Natural killer cell (primary cell): ENCODE results near the gene CHST4. TPM values are rescaled to one million over a fixed set of nuclear protein-coding genes. Genes with fewer than 3 reads are reported as not detected.

Experiments used
- ATAC-seq, 3 donors: fragments of 150-1000 bp in 2 of 3; fragments of 200-7000 bp in 1 of 3; cut with Tn5 transposase; 1 replicate in 1 of 3; 2 replicates in 2 of 3; pipeline ENCODE4 v1.10.0; 2021; ENCODE audit warnings: mild to moderate bottlenecking in 2 of 3, moderate library complexity in 2 of 3
- DNase-seq, 2 donors: peaks; one replicate each; pipeline versions ENCODE4 v3.0.0 to v3.0.0-alpha.2; 2013 to 2021; ENCODE audit warnings: mixed read lengths in 1 of 2
- H3K27ac ChIP-seq: one replicate; pipeline ENCODE4 v1.5.1; 2013; ENCODE audit warnings: mild to moderate bottlenecking, low read length
- H3K27me3 ChIP-seq: one replicate; pipeline ENCODE4 v1.6.1; 2013; ENCODE audit warnings: low read length; ENCODE audit not compliant: control insufficient read depth, insufficient read depth
- H3K36me3 ChIP-seq: one replicate; pipeline ENCODE4 v1.6.1; 2013; ENCODE audit warnings: low read length; ENCODE audit not compliant: control insufficient read depth, insufficient read depth
- H3K4me1 ChIP-seq: one replicate; pipeline ENCODE4 v1.6.1; 2013; ENCODE audit warnings: low read length; ENCODE audit not compliant: control insufficient read depth, insufficient read depth
- H3K4me3 ChIP-seq: one replicate; pipeline ENCODE4 v1.5.1; 2013; ENCODE audit warnings: low read length
- H3K9me3 ChIP-seq: one replicate; pipeline ENCODE4 v1.6.1; 2013; ENCODE audit warnings: low read length; ENCODE audit not compliant: control insufficient read depth, insufficient read depth
- H3K27ac Mint-ChIP-seq, 2 donors: one replicate each; pipeline ENCODE4 v1.8.0; 2022; ENCODE audit warnings: mild to moderate bottlenecking in 2 of 2, mixed read lengths in 2 of 2, moderate library complexity in 1 of 2
- H3K27me3 Mint-ChIP-seq, 2 donors: one replicate each; pipeline ENCODE4 v1.8.0; 2022; ENCODE audit warnings: low read depth in 2 of 2, mixed read lengths in 2 of 2
- H3K36me3 Mint-ChIP-seq: one replicate; pipeline ENCODE4 v1.8.0; 2022; ENCODE audit warnings: mixed read lengths
- H3K4me1 Mint-ChIP-seq, 2 donors: one replicate each; pipeline ENCODE4 v1.8.0; 2022; ENCODE audit warnings: mixed read lengths in 2 of 2
- H3K4me3 Mint-ChIP-seq: one replicate; pipeline ENCODE4 v1.8.0; 2022; ENCODE audit warnings: mild to moderate bottlenecking, moderate library complexity, mixed read lengths
- H3K9me3 Mint-ChIP-seq, 2 donors: one replicate each; pipeline ENCODE4 v1.8.0; 2022; ENCODE audit warnings: mixed read lengths in 2 of 2
- CTCF ChIP-seq: fragments of 200-600 bp; IDR thresholded peaks from one replicate; pipeline ENCODE4 v1.8.0; 2022; ENCODE audit warnings: antibody characterized with exemption
- WGBS: methylation state at CpG from one replicate; pipeline ENCODE4 v1.1.7; 2013; ENCODE audit warnings: missing lambda C conversion rate; ENCODE audit not compliant: insufficient coverage; 5-methylcytosine and 5-hydroxymethylcytosine counted together
- intact Hi-C: fragments of 100-400 bp; cut with micrococcal nuclease; formaldehyde crosslinking; loops from one replicate; pipeline ENCODE4 v1.14.2; 2022
- total RNA-seq, 4 donors: library from RNA; stranded (reverse); fragments of 120-200 nt in 1 of 4; gene quantifications; one replicate each; pipeline versions ENCODE4 v1.2.3 to v1.2.4, GENCODE V29; 2013 to 2022

Gene CHST4
- total RNA-seq, 3 donors from 2014 or later (not counting 1 experiment from before 2014, with no cell fraction given), result not detected

GRCh38 chr16:71552698-71553503 is 26.7 kb downstream of the CHST4 start:
- Histone ChIP-seq H3K9me3 (no peaks in the 10 kb centered on the region), H3K36me3 (no peaks in the 10 kb centered on the region), H3K27me3 (no peaks in the 10 kb centered on the region), H3K27ac (no peak overlapping the region), H3K4me1 (no peaks in the 10 kb centered on the region), H3K4me3 (no peak overlapping the region)
- Mint-ChIP-seq H3K36me3 (no peaks in the 10 kb centered on the region), H3K4me3 (no peak overlapping the region), H3K27ac (no peak overlapping the region), H3K27me3 (peaks cover 0 to 25% of the 10 kb centered on the region in 2 donors), H3K4me1 (no peaks in the 10 kb centered on the region), H3K9me3 (no peaks in the 10 kb centered on the region)
- no peak for TF ChIP-seq CTCF
- ATAC-seq (no peak), DNase-seq (no peak)
- 49% methylated on average over 6 of the region's 6 CpGs for WGBS
- intact Hi-C loops, result no loop called here

GRCh38 chr16:71555230-71555891 is 29.1 kb downstream of the CHST4 start:
- Mint-ChIP-seq H3K27me3 (peaks cover 13 to 25% of the 10 kb centered on the region in 2 donors), H3K4me3 (no peak overlapping the region), H3K4me1 (no peaks in the 10 kb centered on the region), H3K36me3 (no peaks in the 10 kb centered on the region), H3K9me3 (no peaks in the 10 kb centered on the region), H3K27ac (no peak overlapping the region)
- intact Hi-C loops, result no loop called here
- Histone ChIP-seq H3K27ac (no peak overlapping the region), H3K4me3 (no peak overlapping the region), H3K36me3 (no peaks in the 10 kb centered on the region), H3K27me3 (no peaks in the 10 kb centered on the region), H3K9me3 (no peaks in the 10 kb centered on the region), H3K4me1 (no peaks in the 10 kb centered on the region)
- WGBS, result 80% methylated on average over 1 of the region's 1 CpG
- DNase-seq (no peak), ATAC-seq (no peak)
- no peak for TF ChIP-seq CTCF

GRCh38 chr16:71557299-71557698 is 31.1 kb downstream of the CHST4 start:
- Mint-ChIP-seq H3K27me3 (peaks cover 24% of the 10 kb centered on the region in 2 donors), H3K36me3 (peaks cover 6% of the 10 kb centered on the region), H3K9me3 (peaks cover 0 to 2% of the 10 kb centered on the region in 2 donors), H3K4me3 (no peak overlapping the region), H3K27ac (no peak overlapping the region), H3K4me1 (no peaks in the 10 kb centered on the region)
- no peak overlapping the region for H3K4me3 ChIP-seq
- peaks cover 2% of the 10 kb centered on the region for H3K9me3 ChIP-seq
- intact Hi-C loops, result no loop called here
- DNase-seq (no peak), ATAC-seq (no peak)
- no peaks in the 10 kb centered on the region for H3K4me1 ChIP-seq
- H3K36me3 ChIP-seq, result no peaks in the 10 kb centered on the region
- peaks cover 2% of the 10 kb centered on the region for H3K27me3 ChIP-seq
- no peak overlapping the region for H3K27ac ChIP-seq
- 80% methylated on average over 1 of the region's 3 CpGs for WGBS
- TF ChIP-seq CTCF, result no peak
